ENCODE results near the gene MASP1. TPM values are rescaled to one million over a fixed set of nuclear protein-coding genes. Genes with fewer than 3 reads are reported as not detected.

MASP1 gene
- polyA plus RNA-seq, 4 donors = 6.8 to 8.9 (median 7.7) TPM

GRCh38 chr3:187193181-187193580, 98.4 kb downstream of the MASP1 start:
- DNase-seq (ENCODE audit: low read depth in 4 of 4, low spot score in 3 of 4) = no peak

- DNase-seq (ENCODE audit: low read depth in 4 of 4, low spot score in 3 of 4) = no peak
These were observed 100.3 kb downstream of the MASP1 start for GRCh38 chr3:187191271-187191670.

GRCh38 chr3:187188931-187189330, 102.6 kb downstream of the MASP1 start:
- no peak for DNase-seq (ENCODE audit: low read depth in 4 of 4, low spot score in 3 of 4)

- no peak for DNase-seq (ENCODE audit: low read depth in 4 of 4, low spot score in 3 of 4)
These were observed 104.6 kb downstream of the MASP1 start for GRCh38 chr3:187186801-187187421.

- no peak for DNase-seq (ENCODE audit: low read depth in 4 of 4, low spot score in 3 of 4)
These were observed 105.2 kb downstream of the MASP1 start for GRCh38 chr3:187186375-187186774.

- DNase-seq (ENCODE audit: low read depth in 4 of 4, low spot score in 3 of 4) = no peak
These were observed 105.8 kb downstream of the MASP1 start for GRCh38 chr3:187185759-187186158.

Other genes with a start within 250 kb of the MASP1 start
- gene RPL39L, start 152.2 kb downstream of the MASP1 start, polyA plus RNA-seq (ENCODE audit: insufficient read length in 4 of 4) = 10 to 100 TPM; 14.6 to 21.3 (median 19.5) TPM
- not detected for gene RTP1, start 94.3 kb downstream of the MASP1 start, polyA plus RNA-seq (ENCODE audit: insufficient read length in 4 of 4)
- gene RTP4, start 76.6 kb upstream of the MASP1 start, polyA plus RNA-seq (ENCODE audit: insufficient read length in 4 of 4) = under 1 TPM; 0.60 to 0.91 (median 0.76) TPM